Liver (tissue), 9 donors: ENCODE data around the gene TM4SF5. TPM values are rescaled to one million over a fixed set of nuclear protein-coding genes. Genes with fewer than 3 reads are reported as not detected.

Experiments
- DNase-seq: peaks from one replicate; pipeline ENCODE4 v3.0.0-alpha.2; 2017; ENCODE audit warnings: low spot score
- H3K27ac ChIP-seq, 2 donors: one replicate each; pipeline ENCODE4 v1.7.0; 2013; ENCODE audit warnings: inconsistent platforms in 2 of 2, low read length in 2 of 2, control low read depth in 1 of 2, low read depth in 1 of 2, mild to moderate bottlenecking in 1 of 2
- H3K27me3 ChIP-seq, 4 donors: one replicate each; pipeline versions ENCODE4 v1.6.1 to v1.7.0; 2013; ENCODE audit warnings: low read length in 3 of 4, inconsistent platforms in 1 of 4, mild to moderate bottlenecking in 1 of 4, moderate library complexity in 1 of 4; ENCODE audit not compliant: control insufficient read depth in 4 of 4, insufficient read depth in 4 of 4
- H3K36me3 ChIP-seq, 4 donors: one replicate each; pipeline versions ENCODE4 v1.6.1 to v1.7.0; 2013; ENCODE audit warnings: low read length in 3 of 4, mild to moderate bottlenecking in 3 of 4, low read depth in 1 of 4, moderate library complexity in 1 of 4; ENCODE audit not compliant: control insufficient read depth in 4 of 4, insufficient read depth in 3 of 4
- H3K4me1 ChIP-seq, 4 donors: one replicate each; pipeline versions ENCODE4 v1.6.1 to v1.7.0; 2013; ENCODE audit warnings: low read length in 3 of 4, mild to moderate bottlenecking in 3 of 4, moderate library complexity in 1 of 4; ENCODE audit not compliant: control insufficient read depth in 4 of 4, insufficient read depth in 4 of 4
- H3K4me3 ChIP-seq, 3 donors: one replicate each; pipeline versions ENCODE4 v1.6.1 to v1.7.0; 2013; ENCODE audit warnings: low read length in 3 of 3, control low read depth in 1 of 3, low read depth in 1 of 3, mild to moderate bottlenecking in 1 of 3
- H3K9ac ChIP-seq, 2 donors: one replicate each; pipeline ENCODE4 v1.7.0; 2013; ENCODE audit warnings: low read length in 2 of 2, mild to moderate bottlenecking in 2 of 2, moderate library complexity in 2 of 2, control low read depth in 1 of 2, low read depth in 1 of 2
- H3K9me3 ChIP-seq, 4 donors: one replicate each; pipeline versions ENCODE4 v1.6.1 to v1.7.0; 2013; ENCODE audit warnings: low read length in 3 of 4; ENCODE audit not compliant: control insufficient read depth in 4 of 4
- EGR1 ChIP-seq, 2 donors: IDR thresholded peaks; 2 replicates each; pipeline ENCODE4 v1.6.1; 2016 to 2018; ENCODE audit warnings: antibody characterized with exemption in 2 of 2, low read depth in 2 of 2
- FOXA1 ChIP-seq: IDR thresholded peaks from 2 replicates; pipeline ENCODE4 v1.6.1; 2016; ENCODE audit warnings: antibody characterized with exemption
- HNF4A ChIP-seq, 2 donors: conservative IDR thresholded peaks; 2 replicates each; pipeline ENCODE4 v1.6.1; 2016; ENCODE audit warnings: antibody characterized with exemption in 2 of 2, mild to moderate bottlenecking in 2 of 2
- JUND ChIP-seq, 2 donors: IDR thresholded peaks; 2 replicates each; pipeline ENCODE4 v1.6.1; 2016; ENCODE audit warnings: antibody characterized with exemption in 2 of 2
- NR2F2 ChIP-seq: IDR thresholded peaks from 2 replicates; pipeline ENCODE4 v1.6.1; 2016; ENCODE audit warnings: antibody characterized with exemption
- RAD21 ChIP-seq, 2 donors: IDR thresholded peaks; 2 replicates each; pipeline ENCODE4 v1.6.1; 2016; ENCODE audit warnings: antibody characterized with exemption in 2 of 2, mild to moderate bottlenecking in 2 of 2
- RXRA ChIP-seq, 2 donors: IDR thresholded peaks; 2 replicates each; pipeline ENCODE4 v1.6.1; 2017 to 2018; ENCODE audit warnings: antibody characterized with exemption in 2 of 2, mild to moderate bottlenecking in 1 of 2
- TAF1 ChIP-seq: conservative IDR thresholded peaks from 2 replicates; pipeline ENCODE4 v1.6.1; 2016; ENCODE audit warnings: antibody characterized with exemption, mild to moderate bottlenecking
- WGBS: extraction: QIAGEN DNeasy Blood & Tissue Kit; methylation state at CpG from one replicate; pipeline ENCODE4 v1.1.7; 2013; 5-methylcytosine and 5-hydroxymethylcytosine counted together
- polyA plus RNA-seq, 2 donors: library from polyadenylated mRNA; stranded (reverse) in 1 of 2; unstranded in 1 of 2; fragments of 200-250 nt in 1 of 2; fragments of >200 nt in 1 of 2; fragmentation: Nextera tagmentation in 1 of 2; extraction: Ambion mirVana in 1 of 2; gene quantifications; one replicate each; pipeline versions ENCODE4 v1.2.1 to v1.2.3, GENCODE V29; 2013 to 2015
- total RNA-seq, 2 donors: library from RNA; depleted of rRNA; stranded (reverse); fragments of >200 nt; gene quantifications; one replicate each; pipeline ENCODE4 v1.2.3, GENCODE V29; 2014
- TF ChIP-seq, protein P1 (sequence below): IDR thresholded peaks from 2 replicates; pipeline ENCODE4 v1.6.1; 2016; ENCODE audit warnings: antibody characterized with exemption
- TF ChIP-seq, protein P2 (sequence below): IDR thresholded peaks from 2 replicates; pipeline ENCODE4 v1.6.1; 2016; ENCODE audit warnings: antibody characterized with exemption, mild to moderate bottlenecking
- TF ChIP-seq, protein P3 (sequence below): fragments of 150-350 bp; IDR thresholded peaks from 2 replicates; pipeline ENCODE4 v1.5.1; 2017; ENCODE audit warnings: improper control_type of control experiment, low read depth, low read length; ENCODE audit not compliant: missing input control
- TF ChIP-seq, protein P4 (sequence below): IDR thresholded peaks from 2 replicates; pipeline ENCODE4 v1.6.1; 2016; ENCODE audit warnings: antibody characterized with exemption
- donor health status: healthy.
- donor health status: healthy.
- donor health status: healthy.
- donor health status: healthy.
- donor health status: healthy.

TM4SF5 gene
- total and polyA plus RNA-seq, 4 donors: 20.1 to 309 (median 115) TPM

DNA sequence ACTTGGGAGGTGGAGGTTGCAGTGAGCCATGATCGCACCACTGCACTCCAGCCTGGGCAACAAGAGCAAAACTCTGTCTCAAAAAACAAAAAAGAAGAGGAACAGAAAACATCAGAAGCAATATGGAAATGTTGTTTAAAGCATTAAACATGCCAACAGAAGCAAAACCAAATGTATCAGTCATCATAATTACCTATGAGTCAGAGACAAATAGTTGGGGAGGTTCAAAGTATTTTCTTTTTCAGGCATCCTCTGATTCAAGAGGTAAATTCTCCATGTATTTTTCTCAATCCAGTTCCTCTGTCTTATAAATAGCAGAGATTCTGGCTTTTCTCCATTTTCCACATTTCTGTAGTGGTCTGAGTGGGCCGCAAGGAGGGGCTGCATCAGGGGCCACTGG lies 2.1 kb upstream of the TM4SF5 start:
- Histone ChIP-seq H3K27me3 (no peaks in the 10 kb centered on the region), H3K9ac (no peak overlapping the region), H3K4me1 (peaks cover 0 to 14% (median 7%) of the 10 kb centered on the region in 4 donors), H3K9me3 (no peaks in the 10 kb centered on the region), H3K36me3 (no peaks in the 10 kb centered on the region), H3K4me3 (no peak overlapping the region), H3K27ac (no peak overlapping the region)
- WGBS: 95% methylated on average over 2 of the region's 2 CpGs
- DNase-seq: no peak
- TF ChIP-seq TAF1: no peak

DNA sequence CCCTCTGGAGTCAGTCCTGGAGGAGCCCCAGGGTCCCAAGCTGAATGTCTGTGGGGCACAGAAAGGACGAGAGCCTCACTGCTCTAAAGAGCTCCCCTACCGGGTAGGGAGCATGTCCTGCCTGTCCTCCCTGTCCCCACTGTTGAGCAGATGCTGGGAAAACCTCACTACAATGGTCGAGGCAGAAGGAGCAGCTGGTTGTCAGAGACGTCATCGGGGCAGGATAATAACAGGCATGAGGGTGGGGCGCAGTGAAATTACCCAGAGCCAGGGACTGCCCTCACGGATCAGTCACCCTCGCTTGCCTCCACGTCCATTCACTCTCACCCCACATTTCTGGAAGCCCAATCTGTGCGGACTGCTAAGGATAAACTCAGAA lies 538 bp downstream of the TM4SF5 start:
- WGBS: 45% methylated on average over 10 of the region's 10 CpGs
- Histone ChIP-seq H3K27me3 (no peaks in the 10 kb centered on the region), H3K36me3 (no peaks in the 10 kb centered on the region), H3K9ac (peak overlapping the region; percentile 77 to 84), H3K4me1 (peaks cover 0 to 14% (median 7%) of the 10 kb centered on the region in 4 donors), H3K27ac (peak overlapping the region; percentile 78 to 96), H3K4me3 (peak overlapping the region; percentile 53 to 89 (median 57)), H3K9me3 (no peaks in the 10 kb centered on the region)
- DNase-seq: no peak
- peak; percentile 14 for TF ChIP-seq TAF1
- no peak for TF ChIP-seq RXRA (IDR thresholded peaks at IDR 0.05)
- TF ChIP-seq JUND (IDR thresholded peaks at IDR 0.05): no peak
- TF ChIP-seq, protein P1, sequence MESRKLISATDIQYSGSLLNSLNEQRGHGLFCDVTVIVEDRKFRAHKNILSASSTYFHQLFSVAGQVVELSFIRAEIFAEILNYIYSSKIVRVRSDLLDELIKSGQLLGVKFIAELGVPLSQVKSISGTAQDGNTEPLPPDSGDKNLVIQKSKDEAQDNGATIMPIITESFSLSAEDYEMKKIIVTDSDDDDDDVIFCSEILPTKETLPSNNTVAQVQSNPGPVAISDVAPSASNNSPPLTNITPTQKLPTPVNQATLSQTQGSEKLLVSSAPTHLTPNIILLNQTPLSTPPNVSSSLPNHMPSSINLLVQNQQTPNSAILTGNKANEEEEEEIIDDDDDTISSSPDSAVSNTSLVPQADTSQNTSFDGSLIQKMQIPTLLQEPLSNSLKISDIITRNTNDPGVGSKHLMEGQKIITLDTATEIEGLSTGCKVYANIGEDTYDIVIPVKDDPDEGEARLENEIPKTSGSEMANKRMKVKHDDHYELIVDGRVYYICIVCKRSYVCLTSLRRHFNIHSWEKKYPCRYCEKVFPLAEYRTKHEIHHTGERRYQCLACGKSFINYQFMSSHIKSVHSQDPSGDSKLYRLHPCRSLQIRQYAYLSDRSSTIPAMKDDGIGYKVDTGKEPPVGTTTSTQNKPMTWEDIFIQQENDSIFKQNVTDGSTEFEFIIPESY: no peak
- no peak for TF ChIP-seq FOXA1
- TF ChIP-seq, protein P2, sequence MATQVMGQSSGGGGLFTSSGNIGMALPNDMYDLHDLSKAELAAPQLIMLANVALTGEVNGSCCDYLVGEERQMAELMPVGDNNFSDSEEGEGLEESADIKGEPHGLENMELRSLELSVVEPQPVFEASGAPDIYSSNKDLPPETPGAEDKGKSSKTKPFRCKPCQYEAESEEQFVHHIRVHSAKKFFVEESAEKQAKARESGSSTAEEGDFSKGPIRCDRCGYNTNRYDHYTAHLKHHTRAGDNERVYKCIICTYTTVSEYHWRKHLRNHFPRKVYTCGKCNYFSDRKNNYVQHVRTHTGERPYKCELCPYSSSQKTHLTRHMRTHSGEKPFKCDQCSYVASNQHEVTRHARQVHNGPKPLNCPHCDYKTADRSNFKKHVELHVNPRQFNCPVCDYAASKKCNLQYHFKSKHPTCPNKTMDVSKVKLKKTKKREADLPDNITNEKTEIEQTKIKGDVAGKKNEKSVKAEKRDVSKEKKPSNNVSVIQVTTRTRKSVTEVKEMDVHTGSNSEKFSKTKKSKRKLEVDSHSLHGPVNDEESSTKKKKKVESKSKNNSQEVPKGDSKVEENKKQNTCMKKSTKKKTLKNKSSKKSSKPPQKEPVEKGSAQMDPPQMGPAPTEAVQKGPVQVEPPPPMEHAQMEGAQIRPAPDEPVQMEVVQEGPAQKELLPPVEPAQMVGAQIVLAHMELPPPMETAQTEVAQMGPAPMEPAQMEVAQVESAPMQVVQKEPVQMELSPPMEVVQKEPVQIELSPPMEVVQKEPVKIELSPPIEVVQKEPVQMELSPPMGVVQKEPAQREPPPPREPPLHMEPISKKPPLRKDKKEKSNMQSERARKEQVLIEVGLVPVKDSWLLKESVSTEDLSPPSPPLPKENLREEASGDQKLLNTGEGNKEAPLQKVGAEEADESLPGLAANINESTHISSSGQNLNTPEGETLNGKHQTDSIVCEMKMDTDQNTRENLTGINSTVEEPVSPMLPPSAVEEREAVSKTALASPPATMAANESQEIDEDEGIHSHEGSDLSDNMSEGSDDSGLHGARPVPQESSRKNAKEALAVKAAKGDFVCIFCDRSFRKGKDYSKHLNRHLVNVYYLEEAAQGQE: no peak
- TF ChIP-seq, protein P3, sequence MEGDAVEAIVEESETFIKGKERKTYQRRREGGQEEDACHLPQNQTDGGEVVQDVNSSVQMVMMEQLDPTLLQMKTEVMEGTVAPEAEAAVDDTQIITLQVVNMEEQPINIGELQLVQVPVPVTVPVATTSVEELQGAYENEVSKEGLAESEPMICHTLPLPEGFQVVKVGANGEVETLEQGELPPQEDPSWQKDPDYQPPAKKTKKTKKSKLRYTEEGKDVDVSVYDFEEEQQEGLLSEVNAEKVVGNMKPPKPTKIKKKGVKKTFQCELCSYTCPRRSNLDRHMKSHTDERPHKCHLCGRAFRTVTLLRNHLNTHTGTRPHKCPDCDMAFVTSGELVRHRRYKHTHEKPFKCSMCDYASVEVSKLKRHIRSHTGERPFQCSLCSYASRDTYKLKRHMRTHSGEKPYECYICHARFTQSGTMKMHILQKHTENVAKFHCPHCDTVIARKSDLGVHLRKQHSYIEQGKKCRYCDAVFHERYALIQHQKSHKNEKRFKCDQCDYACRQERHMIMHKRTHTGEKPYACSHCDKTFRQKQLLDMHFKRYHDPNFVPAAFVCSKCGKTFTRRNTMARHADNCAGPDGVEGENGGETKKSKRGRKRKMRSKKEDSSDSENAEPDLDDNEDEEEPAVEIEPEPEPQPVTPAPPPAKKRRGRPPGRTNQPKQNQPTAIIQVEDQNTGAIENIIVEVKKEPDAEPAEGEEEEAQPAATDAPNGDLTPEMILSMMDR: no peak
- no peak for TF ChIP-seq RAD21 (IDR thresholded peaks at IDR 0.05)

DNA sequence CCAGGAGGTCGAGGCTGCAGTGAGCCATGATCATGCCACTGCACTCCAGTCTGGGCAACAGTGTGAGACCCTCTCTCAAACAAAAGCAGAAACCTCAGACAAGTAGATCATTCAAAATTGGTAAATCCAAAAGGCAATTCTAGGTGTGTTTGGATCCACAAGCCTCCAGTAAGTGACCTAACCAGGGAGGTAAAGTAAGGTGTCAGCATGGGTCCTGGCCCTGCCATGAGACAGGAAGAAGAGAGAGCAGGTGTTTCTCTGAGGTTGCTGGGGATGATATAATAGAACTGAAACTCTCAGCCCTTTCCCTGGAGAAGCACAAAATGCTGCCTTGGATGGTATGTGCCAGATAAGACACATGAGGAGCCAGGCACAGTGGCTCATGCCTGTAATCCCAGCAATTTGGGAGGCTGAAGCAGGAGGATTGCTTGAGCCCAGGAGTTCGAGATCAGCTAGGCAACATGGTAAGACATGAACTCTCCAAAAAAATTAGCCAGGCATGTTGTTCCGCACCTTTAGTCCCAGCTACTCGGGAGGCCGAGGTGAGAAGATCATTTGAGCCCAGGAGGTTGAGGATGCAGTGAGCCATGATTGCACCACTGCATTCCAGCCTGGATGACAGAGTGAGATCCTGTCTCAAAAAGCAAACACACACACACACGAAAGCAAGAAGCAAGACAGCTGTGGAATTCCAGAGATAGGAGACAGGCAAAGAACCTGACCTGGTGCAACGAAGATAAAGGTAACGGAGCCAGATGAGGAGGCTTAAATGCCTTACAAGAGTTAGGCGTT lies 6.5 kb downstream of the TM4SF5 start:
- DNase-seq: no peak
- H3K9ac ChIP-seq: no peak overlapping the region
- no peak overlapping the region for H3K27ac ChIP-seq
- no peaks in the 10 kb centered on the region for H3K9me3 ChIP-seq
- peaks cover 0 to 3% (median under 1%) of the 10 kb centered on the region in 4 donors for H3K36me3 ChIP-seq
- no peak overlapping the region for H3K4me3 ChIP-seq
- 89% methylated on average over 9 of the region's 9 CpGs for WGBS
- no peaks in the 10 kb centered on the region for H3K4me1 ChIP-seq
- no peaks in the 10 kb centered on the region for H3K27me3 ChIP-seq
- TF ChIP-seq EGR1 (IDR thresholded peaks at IDR 0.05; ENCODE audit: low read depth in 2 of 2) (no peak), NR2F2 (no peak), RAD21 (IDR thresholded peaks at IDR 0.05) (no peak), HNF4A (conservative IDR thresholded peaks at IDR 0.05) (no peak)
- TF ChIP-seq, protein P4, sequence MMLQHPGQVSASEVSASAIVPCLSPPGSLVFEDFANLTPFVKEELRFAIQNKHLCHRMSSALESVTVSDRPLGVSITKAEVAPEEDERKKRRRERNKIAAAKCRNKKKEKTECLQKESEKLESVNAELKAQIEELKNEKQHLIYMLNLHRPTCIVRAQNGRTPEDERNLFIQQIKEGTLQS: no peak
- TF ChIP-seq, protein P2: no peak
- TF ChIP-seq, protein P1: no peak
